Progenitor cell of endocrine pancreas (in vitro differentiated cells): ENCODE data around the gene ACAP1. TPM values are rescaled to one million over a fixed set of nuclear protein-coding genes. Genes with fewer than 3 reads are reported as not detected.

Experiments used
- DNase-seq: peaks from one replicate; pipeline ENCODE4 v3.0.0; 2021; ENCODE audit warnings: low spot score; ENCODE audit not compliant: unreplicated experiment
- H3K27ac Mint-ChIP-seq: 2 replicates; pipeline ENCODE4 v1.8.0; 2021; ENCODE audit warnings: mild to moderate bottlenecking, moderate library complexity, mixed read lengths
- H3K27me3 Mint-ChIP-seq: 2 replicates; pipeline ENCODE4 v1.8.0; 2021; ENCODE audit warnings: mixed read lengths
- H3K36me3 Mint-ChIP-seq: 2 replicates; pipeline ENCODE4 v1.8.0; 2022; ENCODE audit warnings: mixed read lengths; ENCODE audit not compliant: insufficient read depth
- H3K4me1 Mint-ChIP-seq: 2 replicates; pipeline ENCODE4 v1.8.0; 2021; ENCODE audit warnings: low read depth, mixed read lengths
- H3K4me3 Mint-ChIP-seq: 2 replicates; pipeline ENCODE4 v1.8.0; 2021; ENCODE audit warnings: low read depth, mild to moderate bottlenecking, moderate library complexity, mixed read lengths
- H3K9me3 Mint-ChIP-seq: 2 replicates; pipeline ENCODE4 v1.8.0; 2021; ENCODE audit warnings: low read depth, mixed read lengths
- total RNA-seq: library from RNA; stranded (reverse); gene quantifications from 2 replicates; pipeline ENCODE4 v1.2.1, GENCODE V29; 2021
- TF ChIP-seq, protein P1 (sequence below): fragments of 200-600 bp; sonication (generic); IDR thresholded peaks from one replicate; pipeline ENCODE4 v1.5.0; 2021; ENCODE audit warnings: antibody characterized with exemption, mild to moderate bottlenecking; ENCODE audit not compliant: unreplicated experiment

The ACAP1 gene
- total RNA-seq, 1 donor from 2014 or later = 1.0 TPM

DNA sequence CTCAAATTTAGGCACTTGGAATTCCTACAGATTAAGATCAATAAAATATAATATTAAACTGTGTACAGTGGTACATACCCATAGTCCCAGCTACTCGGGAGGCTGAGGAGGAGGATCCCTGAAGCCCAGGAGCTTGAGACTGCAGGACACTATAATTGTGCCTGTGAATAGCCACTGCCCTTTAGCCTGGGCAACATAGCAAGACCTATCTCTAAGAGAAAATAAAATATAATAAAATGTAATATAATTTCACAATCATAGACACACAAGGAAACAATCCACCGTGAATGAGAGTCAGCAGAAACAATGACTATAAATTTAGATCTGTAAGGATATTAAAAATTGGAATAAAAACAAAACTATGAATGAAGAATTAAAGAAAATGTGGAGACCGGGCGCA lies 34.5 kb downstream of the ACAP1 start:
- Mint-ChIP-seq H3K9me3 (no peaks in the 10 kb centered on the region), H3K27me3 (peaks cover 15% of the 10 kb centered on the region), H3K36me3 (no peaks in the 10 kb centered on the region), H3K4me3 (no peak overlapping the region), H3K4me1 (no peaks in the 10 kb centered on the region), H3K27ac (no peak overlapping the region)
- TF ChIP-seq, protein P1, sequence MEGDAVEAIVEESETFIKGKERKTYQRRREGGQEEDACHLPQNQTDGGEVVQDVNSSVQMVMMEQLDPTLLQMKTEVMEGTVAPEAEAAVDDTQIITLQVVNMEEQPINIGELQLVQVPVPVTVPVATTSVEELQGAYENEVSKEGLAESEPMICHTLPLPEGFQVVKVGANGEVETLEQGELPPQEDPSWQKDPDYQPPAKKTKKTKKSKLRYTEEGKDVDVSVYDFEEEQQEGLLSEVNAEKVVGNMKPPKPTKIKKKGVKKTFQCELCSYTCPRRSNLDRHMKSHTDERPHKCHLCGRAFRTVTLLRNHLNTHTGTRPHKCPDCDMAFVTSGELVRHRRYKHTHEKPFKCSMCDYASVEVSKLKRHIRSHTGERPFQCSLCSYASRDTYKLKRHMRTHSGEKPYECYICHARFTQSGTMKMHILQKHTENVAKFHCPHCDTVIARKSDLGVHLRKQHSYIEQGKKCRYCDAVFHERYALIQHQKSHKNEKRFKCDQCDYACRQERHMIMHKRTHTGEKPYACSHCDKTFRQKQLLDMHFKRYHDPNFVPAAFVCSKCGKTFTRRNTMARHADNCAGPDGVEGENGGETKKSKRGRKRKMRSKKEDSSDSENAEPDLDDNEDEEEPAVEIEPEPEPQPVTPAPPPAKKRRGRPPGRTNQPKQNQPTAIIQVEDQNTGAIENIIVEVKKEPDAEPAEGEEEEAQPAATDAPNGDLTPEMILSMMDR = no peak
- DNase-seq = no peak

DNA sequence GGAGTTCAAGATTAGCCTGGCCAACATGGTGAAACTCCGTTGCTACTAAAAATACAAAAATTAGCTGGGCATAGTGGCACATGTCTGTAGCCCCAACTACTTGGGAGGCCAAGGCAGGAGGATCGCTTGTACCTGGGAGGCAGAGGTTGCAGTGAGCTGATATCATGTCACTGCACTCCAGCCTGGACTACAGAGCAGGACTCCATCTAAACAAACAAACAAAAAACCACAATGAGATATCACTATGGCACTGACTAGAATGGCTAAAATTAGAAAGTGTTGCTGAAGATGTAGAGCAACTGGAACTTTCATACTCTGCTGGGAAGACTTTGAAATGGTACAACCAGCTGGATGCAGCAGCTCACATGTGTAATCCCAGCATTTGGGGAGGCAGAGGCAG lies 38.0 kb downstream of the ACAP1 start:
- H3K36me3 Mint-ChIP-seq = no peaks in the 10 kb centered on the region
- no peaks in the 10 kb centered on the region for H3K4me1 Mint-ChIP-seq
- no peak overlapping the region for H3K4me3 Mint-ChIP-seq
- DNase-seq = no peak
- no peak overlapping the region for H3K27ac Mint-ChIP-seq
- TF ChIP-seq, protein P1 = no peak
- peaks cover 4% of the 10 kb centered on the region for H3K9me3 Mint-ChIP-seq
- H3K27me3 Mint-ChIP-seq = peaks cover 13% of the 10 kb centered on the region

DNA sequence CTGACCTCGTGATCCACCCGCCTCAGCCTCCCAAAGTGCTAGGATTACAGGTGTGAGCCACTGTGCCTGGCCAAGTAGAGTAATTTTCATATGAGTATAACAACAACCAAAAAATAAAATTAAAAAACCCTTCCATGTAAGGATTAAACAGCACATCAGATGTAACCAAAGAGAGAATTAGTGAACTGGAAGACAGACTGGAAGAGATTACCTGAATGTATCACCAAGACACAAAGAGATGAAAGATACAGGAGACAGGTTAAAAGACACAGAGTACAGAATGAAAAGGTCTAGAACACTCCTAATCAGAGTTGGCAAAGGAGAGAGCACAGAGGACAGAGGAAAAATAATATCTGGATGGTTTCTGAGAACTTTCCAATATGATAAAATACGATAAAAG lies 42.8 kb downstream of the ACAP1 start:
- Mint-ChIP-seq H3K27ac (no peak overlapping the region), H3K36me3 (no peaks in the 10 kb centered on the region), H3K4me3 (no peak overlapping the region), H3K27me3 (peaks cover 34% of the 10 kb centered on the region), H3K9me3 (peaks cover 5% of the 10 kb centered on the region), H3K4me1 (peaks cover 8% of the 10 kb centered on the region)
- DNase-seq = no peak
- TF ChIP-seq, protein P1 = no peak

DNA sequence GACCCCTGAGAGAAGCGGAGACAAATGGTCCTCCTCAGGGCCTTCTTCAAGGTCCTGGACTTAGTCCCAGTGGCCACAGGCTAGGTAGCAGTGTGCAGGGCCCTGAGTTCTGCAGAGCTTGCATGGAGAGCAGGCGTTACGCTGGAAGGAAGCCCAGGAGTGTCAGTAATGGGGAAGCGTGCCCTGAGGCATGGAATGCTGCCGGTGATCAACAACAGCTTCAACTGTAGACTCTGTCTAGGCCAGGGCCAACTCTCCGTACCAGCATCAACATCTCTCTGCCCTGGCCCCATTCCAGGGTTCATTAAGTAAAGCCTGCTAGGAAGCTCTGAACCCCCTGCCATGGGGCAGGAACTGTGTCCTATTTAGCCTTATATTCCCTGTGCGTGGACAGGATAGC lies 44.0 kb downstream of the ACAP1 start:
- H3K36me3 Mint-ChIP-seq = no peaks in the 10 kb centered on the region
- peaks cover 5% of the 10 kb centered on the region for H3K9me3 Mint-ChIP-seq
- peak overlapping the region; percentile 17 for H3K27ac Mint-ChIP-seq
- peaks cover 9% of the 10 kb centered on the region for H3K4me1 Mint-ChIP-seq
- peaks cover 37% of the 10 kb centered on the region for H3K27me3 Mint-ChIP-seq
- TF ChIP-seq, protein P1 = no peak
- H3K4me3 Mint-ChIP-seq = peak overlapping the region; percentile 78
- DNase-seq = no peak

DNA sequence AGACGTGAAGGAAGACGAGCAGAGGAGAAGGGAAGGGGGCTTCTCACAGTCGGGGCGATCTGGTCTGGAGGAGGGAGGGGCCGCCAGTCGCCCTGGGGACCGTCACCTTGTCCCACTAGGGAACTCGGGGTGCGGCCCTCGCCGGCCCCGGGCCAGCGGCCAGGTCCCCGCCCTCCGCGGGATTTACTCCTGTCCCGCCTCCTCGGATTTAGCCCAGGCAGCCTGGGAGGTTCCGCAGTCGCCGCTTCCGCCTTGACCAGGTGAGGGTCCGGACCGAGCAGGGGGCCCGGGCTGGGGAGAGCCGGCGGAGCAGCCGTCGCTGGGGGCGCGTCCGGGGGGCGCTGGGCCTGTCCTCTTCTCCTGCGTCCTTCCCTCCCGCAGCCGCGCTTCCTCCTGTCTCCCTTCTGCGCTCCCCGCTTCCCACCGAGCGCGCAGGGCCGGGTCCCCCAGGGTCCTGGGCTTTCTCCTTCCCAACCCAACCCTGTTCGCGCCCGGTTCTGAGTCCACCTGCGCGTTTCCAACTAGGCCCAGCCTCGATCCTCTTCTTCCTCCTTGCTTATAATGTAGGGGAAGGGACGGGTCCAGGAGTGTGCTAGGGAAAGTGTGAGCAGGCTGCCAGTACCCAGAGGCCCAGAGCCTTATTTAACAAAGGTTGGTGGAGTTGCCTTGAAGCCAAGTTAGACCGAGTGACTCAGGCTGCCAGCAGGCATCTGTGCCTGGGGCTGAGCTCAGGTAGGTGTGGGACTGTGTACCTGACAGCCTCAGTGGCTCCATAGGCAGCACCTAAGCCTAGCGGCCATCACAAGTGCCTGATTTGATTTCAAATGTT lies 44.7 kb downstream of the ACAP1 start, which contains the start of gene TNK1:
Gene TNK1, plus strand, starts transcription at position 235 of the 829 bp plus-strand sequence. CDS start 1,838 bp downstream, outside the sequence.
- Mint-ChIP-seq H3K27me3 (peaks cover 37% of the 10 kb centered on the region), H3K9me3 (peaks cover 5% of the 10 kb centered on the region), H3K4me1 (peaks cover 9% of the 10 kb centered on the region), H3K4me3 (peak within 1 kb of the TSS; percentile 78), H3K36me3 (no peaks in the 10 kb centered on the region), H3K27ac (peak within 1 kb of the TSS; percentile 79)
- TF ChIP-seq, protein P1 = no peak
- DNase-seq = peak; percentile 33
